ENCODE results near the gene FOXP4.
A peak's percentile ranks its signal among the peaks of the same experiment; 100 is the strongest.

FOXP4 gene

GRCh38 chr6:41578217-41579087 is 32.3 kb downstream of the FOXP4 start:
- no peak overlapping the region for H3K4me3 ChIP-seq (ENCODE audit: low read length)
- DNase-seq (ENCODE audit: low read depth), result peak; percentile 11
- TF ChIP-seq CTCF (conservative IDR thresholded peaks at IDR 0.05; ENCODE audit: low read length), result no peak

- TF ChIP-seq CTCF (conservative IDR thresholded peaks at IDR 0.05; ENCODE audit: low read length), result no peak
- peak; percentile 44 for DNase-seq (ENCODE audit: low read depth)
- H3K4me3 ChIP-seq (ENCODE audit: low read length), result no peak overlapping the region
Measured at GRCh38 chr6:41579088-41579610, 33.0 kb downstream of the FOXP4 start.

- H3K4me3 ChIP-seq (ENCODE audit: low read length), result no peak overlapping the region
- TF ChIP-seq CTCF (conservative IDR thresholded peaks at IDR 0.05; ENCODE audit: low read length), result no peak
- no peak for DNase-seq (ENCODE audit: low read depth)
Measured at GRCh38 chr6:41580690-41581089, 34.5 kb downstream of the FOXP4 start.

- TF ChIP-seq CTCF (conservative IDR thresholded peaks at IDR 0.05; ENCODE audit: low read length), result no peak
- H3K4me3 ChIP-seq (ENCODE audit: low read length), result no peak overlapping the region
- peak; percentile 78 for DNase-seq (ENCODE audit: low read depth)
Measured at GRCh38 chr6:41581381-41581991, 35.3 kb downstream of the FOXP4 start.

GRCh38 chr6:41582540-41582939 is 36.4 kb downstream of the FOXP4 start:
- DNase-seq (ENCODE audit: low read depth), result no peak
- no peak for TF ChIP-seq CTCF (conservative IDR thresholded peaks at IDR 0.05; ENCODE audit: low read length)
- no peak overlapping the region for H3K4me3 ChIP-seq (ENCODE audit: low read length)

GRCh38 chr6:41583565-41583964 is 37.4 kb downstream of the FOXP4 start:
- H3K4me3 ChIP-seq (ENCODE audit: low read length), result no peak overlapping the region
- no peak for DNase-seq (ENCODE audit: low read depth)
- TF ChIP-seq CTCF (conservative IDR thresholded peaks at IDR 0.05; ENCODE audit: low read length), result no peak

Data from AG10803 (cell line).